Measurements from ENCODE around the gene KIAA1328. TPM values are rescaled to one million over a fixed set of nuclear protein-coding genes. Genes with fewer than 3 reads are reported as not detected.

Gene KIAA1328
- total RNA-seq, 4 donors from 2014 or later: 12.3 to 16.6 (median 13.1) TPM

DNA sequence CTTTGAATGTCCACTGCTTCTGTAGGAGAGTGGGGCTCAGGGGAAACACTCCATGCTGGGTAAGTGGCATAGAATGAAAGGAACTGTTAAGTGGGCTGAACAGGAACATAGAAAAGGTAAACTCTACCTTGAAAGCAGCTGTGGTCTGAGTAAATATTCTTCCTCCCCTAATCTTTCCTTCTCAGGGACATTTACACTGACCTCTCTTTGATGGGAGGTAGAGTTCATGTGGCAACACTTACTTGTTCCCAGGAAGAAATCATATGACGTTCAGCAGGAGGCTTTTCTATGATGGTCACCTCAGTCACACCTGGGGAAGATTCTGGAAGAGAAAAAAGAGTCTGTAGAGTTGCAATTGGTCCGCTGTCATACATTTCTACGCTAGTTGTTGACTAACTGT lies 10.3 kb upstream of the KIAA1328 start:
- H3K4me3 ChIP-seq: no peak overlapping the region
- DNase-seq (ENCODE audit: extremely low spot score): no peak
- no peaks in the 10 kb centered on the region for H3K9me3 ChIP-seq
- peaks cover 0 to 4% (median 0%) of the 10 kb centered on the region in 4 donors for H3K4me1 ChIP-seq
- intact Hi-C loops (cut with DNase I): no loop called here
- H3K36me3 ChIP-seq: peaks cover 10 to 56% (median 18%) of the 10 kb centered on the region in 4 donors
- no peaks in the 10 kb centered on the region for H3K27me3 ChIP-seq
- WGBS: 88% methylated on average over 3 of the region's 3 CpGs
- no peak for TF ChIP-seq CTCF (IDR thresholded peaks at IDR 0.05)
- TF ChIP-seq EP300 (IDR thresholded peaks at IDR 0.05): no peak
- TF ChIP-seq POLR2A (IDR thresholded peaks at IDR 0.05; ENCODE audit: low read depth): no peak
- no peak for TF ChIP-seq POLR2AphosphoS5 (IDR thresholded peaks at IDR 0.05)
- no peak overlapping the region for H3K27ac ChIP-seq (replicated peaks in 1 of 4)

- DNase-seq (ENCODE audit: extremely low spot score): no peak
- Histone ChIP-seq H3K27me3 (no peaks in the 10 kb centered on the region), H3K4me3 (no peak overlapping the region), H3K4me1 (peaks cover 0 to 3% (median 0%) of the 10 kb centered on the region in 4 donors), H3K36me3 (peaks cover 10 to 53% (median 18%) of the 10 kb centered on the region in 4 donors), H3K27ac (replicated peaks in 1 of 4) (no peak overlapping the region), H3K9me3 (no peaks in the 10 kb centered on the region)
- intact Hi-C loops (cut with DNase I): no loop called here
- no peak for TF ChIP-seq CTCF (IDR thresholded peaks at IDR 0.05)
- no peak for TF ChIP-seq POLR2A (IDR thresholded peaks at IDR 0.05; ENCODE audit: low read depth)
- no peak for TF ChIP-seq POLR2AphosphoS5 (IDR thresholded peaks at IDR 0.05)
- no peak for TF ChIP-seq EP300 (IDR thresholded peaks at IDR 0.05)
Observed at GRCh38 chr18:36819621-36820020, 9.3 kb upstream of the KIAA1328 start.

- Histone ChIP-seq H3K27ac (replicated peaks in 1 of 4) (no peak overlapping the region), H3K4me1 (no peaks in the 10 kb centered on the region), H3K9me3 (no peaks in the 10 kb centered on the region), H3K36me3 (peaks cover 10 to 34% (median 16%) of the 10 kb centered on the region in 4 donors), H3K4me3 (no peak overlapping the region), H3K27me3 (no peaks in the 10 kb centered on the region)
- WGBS: 94% methylated on average over 4 of the region's 4 CpGs
- no peak for DNase-seq (ENCODE audit: extremely low spot score)
- no peak for TF ChIP-seq POLR2AphosphoS5 (IDR thresholded peaks at IDR 0.05)
- no peak for TF ChIP-seq EP300 (IDR thresholded peaks at IDR 0.05)
- no peak for TF ChIP-seq POLR2A (IDR thresholded peaks at IDR 0.05; ENCODE audit: low read depth)
- no peak for TF ChIP-seq CTCF (IDR thresholded peaks at IDR 0.05)
- intact Hi-C loops (cut with DNase I): no loop called here
Observed at GRCh38 chr18:36821681-36822080, 7.2 kb upstream of the KIAA1328 start.

GRCh38 chr18:36825526-36825925 lies 3.4 kb upstream of the KIAA1328 start:
- Histone ChIP-seq H3K9me3 (no peaks in the 10 kb centered on the region), H3K4me3 (no peak overlapping the region), H3K4me1 (peaks cover 15 to 25% (median 21%) of the 10 kb centered on the region in 4 donors), H3K27ac (replicated peaks in 1 of 4) (no peak overlapping the region), H3K27me3 (no peaks in the 10 kb centered on the region), H3K36me3 (peaks cover 0 to 11% (median 0%) of the 10 kb centered on the region in 4 donors)
- intact Hi-C loops (cut with DNase I): no loop called here
- DNase-seq (ENCODE audit: extremely low spot score): no peak
- TF ChIP-seq POLR2A (IDR thresholded peaks at IDR 0.05; ENCODE audit: low read depth) (no peak), EP300 (IDR thresholded peaks at IDR 0.05) (no peak), POLR2AphosphoS5 (IDR thresholded peaks at IDR 0.05) (no peak), CTCF (IDR thresholded peaks at IDR 0.05) (no peak)

DNA sequence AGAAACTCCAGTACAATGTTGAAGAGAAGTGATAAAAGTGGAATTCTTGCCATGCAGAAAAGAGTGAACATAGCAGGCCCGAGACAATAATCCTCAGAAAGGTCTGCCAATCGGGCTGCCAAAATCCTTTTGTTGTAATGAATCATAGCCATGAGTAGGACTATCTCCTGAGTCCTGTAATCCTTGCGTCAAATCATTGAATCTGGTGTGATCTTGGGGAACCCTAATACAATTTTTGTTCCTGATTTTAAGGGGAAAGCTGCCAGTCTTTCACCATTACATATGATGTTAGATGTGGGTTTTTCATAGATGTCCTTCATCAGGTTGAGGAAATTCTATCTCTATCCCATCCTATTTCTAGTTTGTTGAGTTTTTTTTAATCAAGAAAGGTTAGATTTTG lies 2.4 kb upstream of the KIAA1328 start:
- DNase-seq (ENCODE audit: extremely low spot score): no peak
- no peaks in the 10 kb centered on the region for H3K27me3 ChIP-seq
- H3K4me3 ChIP-seq: no peak overlapping the region
- peaks cover 0 to 11% (median 0%) of the 10 kb centered on the region in 4 donors for H3K36me3 ChIP-seq
- H3K9me3 ChIP-seq: no peaks in the 10 kb centered on the region
- intact Hi-C loops (cut with DNase I): no loop called here
- TF ChIP-seq EP300 (IDR thresholded peaks at IDR 0.05) (no peak), POLR2AphosphoS5 (IDR thresholded peaks at IDR 0.05) (no peak), CTCF (IDR thresholded peaks at IDR 0.05) (no peak), POLR2A (IDR thresholded peaks at IDR 0.05; ENCODE audit: low read depth) (no peak)
- H3K27ac ChIP-seq (replicated peaks in 1 of 4): no peak overlapping the region
- H3K4me1 ChIP-seq: peaks cover 15 to 30% (median 24%) of the 10 kb centered on the region in 4 donors
- WGBS: 94% methylated on average over 3 of the region's 3 CpGs
